MM.1S (cell line): ENCODE measurements around the gene SPATA21.

ENCODE experiments used
- DNase-seq: peaks from one replicate; pipeline ENCODE4 v3.0.0-alpha.2; 2015
- H2AFZ ChIP-seq: fragments of 300-600 bp; sonication (generic); 2 replicates; pipeline ENCODE4 v1.6.0; 2016; ENCODE audit warnings: antibody characterized with exemption, low read length
- H3F3A ChIP-seq: fragments of 300-600 bp; sonication (generic); 2 replicates; pipeline ENCODE4 v1.6.1; 2016; ENCODE audit warnings: mild to moderate bottlenecking, antibody characterized with exemption, low read length, moderate library complexity, mixed read lengths; ENCODE audit not compliant: insufficient read depth
- H3K27ac ChIP-seq: fragments of 300-600 bp; sonication (generic); 2 replicates; pipeline ENCODE4 v1.5.1; 2016; ENCODE audit warnings: mild to moderate bottlenecking, low read length
- H3K27me3 ChIP-seq: fragments of 300-600 bp; sonication (generic); replicated peaks from 2 replicates; pipeline ENCODE4 v1.6.0; 2016; ENCODE audit warnings: low read length; ENCODE audit not compliant: insufficient read depth
- H3K36me3 ChIP-seq: fragments of 300-600 bp; sonication (generic); replicated peaks from 2 replicates; pipeline ENCODE4 v1.6.1; 2016; ENCODE audit warnings: mild to moderate bottlenecking, low read length, mixed read lengths; ENCODE audit not compliant: insufficient read depth
- H3K4me1 ChIP-seq: fragments of 300-600 bp; sonication (generic); 2 replicates; pipeline ENCODE4 v1.6.1; 2016; ENCODE audit warnings: low read length, mixed read lengths
- H3K4me2 ChIP-seq: fragments of 300-600 bp; sonication (generic); 2 replicates; pipeline ENCODE4 v1.6.0; 2016; ENCODE audit warnings: low read depth, low read length
- H3K4me3 ChIP-seq: fragments of 300-600 bp; sonication (generic); 2 replicates; pipeline ENCODE4 v1.5.1; 2016; ENCODE audit warnings: low read length, mixed read lengths
- H3K79me2 ChIP-seq: fragments of 300-600 bp; sonication (generic); 2 replicates; pipeline ENCODE4 v1.6.1; 2016; ENCODE audit warnings: mixed run types, low read length, mixed read lengths
- H3K9ac ChIP-seq: fragments of 300-600 bp; sonication (generic); 2 replicates; pipeline ENCODE4 v1.6.1; 2016; ENCODE audit warnings: low read length, mixed read lengths
- H3K9me2 ChIP-seq: fragments of 300-600 bp; sonication (generic); replicated peaks from 2 replicates; pipeline ENCODE4 v1.6.1; 2016; ENCODE audit warnings: mild to moderate bottlenecking, low read length, mixed read lengths; ENCODE audit not compliant: insufficient read depth
- H3K9me3 ChIP-seq: fragments of 300-600 bp; sonication (generic); replicated peaks from 2 replicates; pipeline ENCODE4 v1.6.1; 2016; ENCODE audit warnings: mild to moderate bottlenecking, low read length, mixed read lengths; ENCODE audit not compliant: insufficient read depth
- H4K20me1 ChIP-seq: fragments of 300-600 bp; sonication (generic); 2 replicates; pipeline ENCODE4 v1.6.1; 2016; ENCODE audit warnings: mild to moderate bottlenecking, low read length, moderate library complexity, mixed read lengths; ENCODE audit not compliant: insufficient read depth
- CTCF ChIP-seq: fragments of 300-600 bp; sonication (generic); IDR thresholded peaks from 2 replicates; pipeline ENCODE4 v1.5.1; 2016; ENCODE audit warnings: antibody characterized with exemption, low read length, mixed read lengths
- EZH2 ChIP-seq: fragments of 300-600 bp; sonication (generic); optimal IDR thresholded peaks from 2 replicates; pipeline ENCODE3; 2017; ENCODE audit warnings: low read depth, mild to moderate bottlenecking, antibody characterized with exemption, low read length, mixed read lengths
- EZH2phosphoT487 ChIP-seq: fragments of 300-600 bp; sonication (generic); IDR thresholded peaks from 2 replicates; pipeline ENCODE4 v1.6.1; 2018; ENCODE audit warnings: antibody characterized with exemption, low read length

SPATA21 gene

GRCh38 chr1:16443975-16444770, 6.9 kb upstream of the SPATA21 start:
- H3K9me2 ChIP-seq, result no peaks in the 10 kb centered on the region
- H2AFZ ChIP-seq, result no peak overlapping the region
- TF ChIP-seq CTCF (no peak), EZH2 (no peak), EZH2phosphoT487 (no peak)
- H3K36me3 ChIP-seq, result peaks cover 10% of the 10 kb centered on the region; the same call in 1 of the 2 replicates
- H3F3A ChIP-seq, result peaks cover 41% of the 10 kb centered on the region
- peaks cover 35% of the 10 kb centered on the region for H3K4me1 ChIP-seq
- peak overlapping the region; percentile 35; the same call in 1 of the 2 replicates for H3K9ac ChIP-seq
- H4K20me1 ChIP-seq, result no peaks in the 10 kb centered on the region
- H3K79me2 ChIP-seq, result peaks cover 70% of the 10 kb centered on the region
- H3K4me2 ChIP-seq, result peak overlapping the region; percentile 90
- H3K9me3 ChIP-seq, result no peaks in the 10 kb centered on the region
- no peaks in the 10 kb centered on the region for H3K27me3 ChIP-seq
- peak overlapping the region; percentile 33 for H3K4me3 ChIP-seq
- DNase-seq, result peak; percentile 80
- peak overlapping the region; percentile 89; the same call in 1 of the 2 replicates for H3K27ac ChIP-seq

- Histone ChIP-seq H2AFZ (no peak overlapping the region), H4K20me1 (no peaks in the 10 kb centered on the region), H3K9me3 (no peaks in the 10 kb centered on the region), H3K9ac (peak overlapping the region; percentile 35), H3K79me2 (peaks cover 59% of the 10 kb centered on the region), H3K27ac (peak overlapping the region; percentile 89), H3K27me3 (no peaks in the 10 kb centered on the region), H3K4me3 (peak overlapping the region; percentile 33), H3K36me3 (peaks cover 3% of the 10 kb centered on the region; the same call in 1 of the 2 replicates), H3F3A (peaks cover 46% of the 10 kb centered on the region), H3K9me2 (no peaks in the 10 kb centered on the region), H3K4me2 (peak overlapping the region; percentile 90), H3K4me1 (peaks cover 43% of the 10 kb centered on the region)
- TF ChIP-seq EZH2phosphoT487, result no peak
- no peak for TF ChIP-seq CTCF
- no peak for TF ChIP-seq EZH2
- peak; percentile 64 for DNase-seq
Observed at GRCh38 chr1:16442941-16443340, 5.7 kb upstream of the SPATA21 start.

- H3K79me2 ChIP-seq, result peaks cover 52% of the 10 kb centered on the region
- peak overlapping the region; percentile 90 for H3K4me2 ChIP-seq
- H4K20me1 ChIP-seq, result no peaks in the 10 kb centered on the region
- peaks cover 43% of the 10 kb centered on the region for H3K4me1 ChIP-seq
- H3K9ac ChIP-seq, result peak overlapping the region; percentile 35
- no peaks in the 10 kb centered on the region for H3K27me3 ChIP-seq
- no peak overlapping the region for H2AFZ ChIP-seq
- no peaks in the 10 kb centered on the region for H3K9me2 ChIP-seq
- peaks cover 3% of the 10 kb centered on the region; the same call in 1 of the 2 replicates for H3K36me3 ChIP-seq
- H3K27ac ChIP-seq, result peak overlapping the region; percentile 89
- TF ChIP-seq EZH2phosphoT487 (no peak), EZH2 (no peak), CTCF (no peak)
- no peaks in the 10 kb centered on the region for H3K9me3 ChIP-seq
- peak; percentile 81 for DNase-seq
- peaks cover 46% of the 10 kb centered on the region for H3F3A ChIP-seq
- H3K4me3 ChIP-seq, result peak overlapping the region; percentile 33
Observed at GRCh38 chr1:16442265-16442664, 5.0 kb upstream of the SPATA21 start.
